Hematopoietic multipotent progenitor cell treated with erythropoietin and hydrocortisone succinate and interleukin-3 and kit ligand, for 15 days (in vitro differentiated cells): ENCODE results near the gene IQUB.
"Not testable (repeated sequence)": the region's sequence is repeated elsewhere in the genome, so short reads cannot be mapped to it uniquely, and the experiment has no call there.

Experiments
- DNase-seq: peaks from one replicate; pipeline ENCODE4 v3.0.0-alpha.2; 2015; ENCODE audit warnings: low spot score

The IQUB gene

DNA sequence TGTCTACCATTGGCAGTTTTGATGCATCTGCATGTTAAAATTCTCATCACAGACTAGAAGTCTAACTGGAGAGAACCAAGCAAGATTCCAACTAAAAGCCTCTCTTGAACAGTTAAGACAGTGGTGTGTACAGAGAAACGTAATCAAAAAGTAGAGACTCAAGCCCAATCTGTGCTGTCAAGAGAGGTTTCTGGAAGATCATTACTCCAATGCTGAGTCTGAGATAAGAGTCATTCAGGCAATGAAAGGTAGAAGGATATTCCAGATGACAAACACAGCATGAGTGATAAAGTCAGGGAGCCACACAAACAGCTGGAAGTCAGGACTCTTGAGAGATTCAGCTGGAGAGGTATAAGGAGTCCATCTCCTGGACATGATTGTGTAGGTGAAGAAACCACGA lies 48.7 kb downstream of the IQUB start:
- no peak for DNase-seq

GRCh38 chr7:123485187-123485586 lies 49.2 kb downstream of the IQUB start:
- no peak for DNase-seq

GRCh38 chr7:123484199-123484598 lies 50.2 kb downstream of the IQUB start:
- no peak for DNase-seq

DNA sequence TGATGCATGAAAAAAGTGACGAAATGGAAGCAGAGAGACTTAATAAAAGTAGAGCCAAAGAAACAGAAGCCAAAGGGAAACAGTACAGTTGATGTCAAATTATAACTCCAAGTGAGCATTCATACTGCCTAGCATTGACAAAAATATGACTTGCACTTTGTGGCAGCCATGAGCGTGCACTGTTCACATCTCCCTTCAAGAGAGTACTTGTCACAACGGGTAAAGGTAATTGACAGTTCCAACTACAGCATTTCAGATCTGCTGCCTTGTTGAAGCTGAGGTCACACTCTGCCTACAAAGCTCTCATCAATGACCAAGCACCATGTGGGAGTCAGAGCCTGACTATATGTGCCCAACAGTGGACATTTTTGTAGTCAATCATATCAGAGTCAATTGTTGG lies 54.3 kb downstream of the IQUB start:
- DNase-seq: no peak

- not testable (repeated sequence) for DNase-seq
Observed at GRCh38 chr7:123478056-123478455, 56.3 kb downstream of the IQUB start.

DNA sequence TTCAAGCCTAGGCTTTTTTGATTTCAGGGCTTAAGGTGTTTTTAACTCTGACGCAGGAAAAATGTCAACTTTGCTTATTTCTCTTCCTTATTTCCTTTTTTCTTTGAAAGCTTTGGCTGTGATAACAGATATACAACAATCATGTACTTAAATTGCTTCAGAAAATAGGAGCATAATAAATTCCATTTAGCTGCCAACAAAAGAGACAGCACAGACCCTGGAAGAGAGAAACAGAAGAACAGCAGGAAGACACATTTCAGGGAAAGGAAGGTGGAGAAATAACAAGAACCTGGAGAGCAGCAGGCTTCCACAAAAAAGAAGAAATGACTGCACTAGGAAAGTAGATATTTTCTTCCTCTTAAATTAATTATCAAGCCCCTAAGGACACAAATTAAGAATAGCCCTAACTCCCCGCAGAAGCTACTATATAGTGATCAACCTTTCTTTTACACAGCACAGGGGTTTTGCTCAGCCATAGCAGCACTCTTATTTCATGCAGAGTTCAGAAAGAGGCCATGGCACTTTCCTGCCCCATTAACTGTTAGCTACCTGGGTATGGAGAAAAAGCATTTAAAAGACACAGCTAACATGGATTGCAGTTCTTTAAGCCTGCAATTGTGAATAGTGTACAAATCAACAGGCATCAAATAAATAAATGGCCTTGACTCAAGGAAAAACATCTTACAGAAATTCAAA lies 61.5 kb downstream of the IQUB start:
- no peak for DNase-seq

DNA sequence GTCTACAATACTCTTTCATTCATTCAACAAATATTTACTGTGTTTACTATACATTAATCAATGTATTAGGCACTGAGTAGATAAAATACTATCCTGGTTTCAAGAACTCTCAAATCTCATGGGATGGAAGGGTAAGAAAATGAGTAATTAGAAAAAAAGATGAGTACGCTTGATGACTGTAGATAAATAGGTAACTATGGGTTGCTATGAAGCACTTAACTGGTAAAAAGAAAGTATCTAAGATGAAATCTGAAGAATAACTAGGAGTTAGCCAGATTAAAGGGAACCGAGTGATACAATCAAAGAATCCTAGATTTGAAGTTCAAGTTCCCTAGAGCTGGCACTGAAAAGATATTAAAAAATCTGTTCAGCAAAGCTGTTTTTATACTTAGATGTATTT lies 62.1 kb downstream of the IQUB start:
- no peak for DNase-seq

DNA sequence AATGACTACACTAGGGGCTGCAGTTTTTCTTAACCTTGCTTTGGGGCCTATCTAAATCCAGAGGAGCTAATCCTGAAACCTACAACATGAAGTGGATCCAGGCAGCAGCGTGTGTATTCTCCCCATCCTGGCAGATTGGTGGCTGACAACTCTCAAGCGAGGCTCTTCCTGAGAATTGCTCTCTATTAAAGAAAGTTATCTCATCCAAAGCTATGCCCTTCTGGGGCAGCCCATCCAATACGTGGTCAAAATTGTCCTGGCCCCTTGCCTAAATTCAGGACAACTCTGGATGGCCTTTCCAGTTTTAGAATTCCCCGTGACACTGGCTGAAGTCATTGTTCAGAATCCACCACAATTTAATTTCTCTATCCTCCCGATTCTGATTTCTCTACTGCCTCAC lies 66.1 kb downstream of the IQUB start:
- no peak for DNase-seq

- DNase-seq: no peak
Observed at GRCh38 chr7:123463890-123464289, 70.5 kb downstream of the IQUB start.

- DNase-seq: no peak
Observed at GRCh38 chr7:123460616-123461015, 73.8 kb downstream of the IQUB start.

DNA sequence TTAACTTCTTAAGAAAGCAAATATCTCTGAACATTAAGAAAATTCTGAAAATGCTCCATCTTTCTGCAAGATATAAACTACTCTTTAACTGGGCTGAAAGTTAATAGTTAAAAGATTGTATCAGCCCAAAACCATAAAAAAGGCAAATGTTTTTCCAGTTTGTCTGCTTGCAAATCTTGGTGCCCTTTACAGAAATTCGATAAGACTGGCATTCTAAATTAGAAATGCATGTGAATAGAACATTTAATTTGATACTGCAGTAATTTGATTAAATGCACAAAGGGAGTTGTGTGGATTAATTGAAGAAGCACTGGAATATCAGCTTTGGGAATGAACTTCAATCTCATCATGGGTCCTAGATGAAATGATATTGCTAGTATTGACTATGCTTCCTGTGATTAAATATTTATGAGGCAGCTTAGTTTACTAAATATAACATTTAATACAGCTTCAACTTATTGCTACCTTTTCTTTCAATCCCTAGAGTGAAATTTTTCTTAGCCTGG lies 78.4 kb downstream of the IQUB start:
- DNase-seq: no peak

DNA sequence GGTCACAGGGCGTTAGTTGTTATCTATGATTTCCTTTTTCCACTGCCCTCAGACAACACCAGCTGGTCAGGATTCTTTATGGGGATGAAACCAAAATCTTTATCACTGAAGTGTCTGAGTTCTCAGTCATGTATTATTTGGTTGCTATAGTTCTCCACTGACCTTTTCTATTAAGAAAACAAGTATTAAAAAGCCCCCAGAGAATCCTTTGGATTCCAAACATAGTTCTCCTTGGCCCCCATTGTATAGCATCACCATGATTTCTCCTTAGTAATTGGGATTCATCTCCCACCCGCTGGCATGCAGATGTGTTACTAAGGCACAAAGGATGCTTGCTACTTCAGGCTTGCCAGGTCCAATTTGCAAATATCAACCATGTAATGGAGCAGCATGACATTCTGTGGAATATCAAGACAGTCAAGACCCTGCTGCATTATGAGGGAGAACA lies 94.3 kb downstream of the IQUB start:
- DNase-seq: no peak

DNA sequence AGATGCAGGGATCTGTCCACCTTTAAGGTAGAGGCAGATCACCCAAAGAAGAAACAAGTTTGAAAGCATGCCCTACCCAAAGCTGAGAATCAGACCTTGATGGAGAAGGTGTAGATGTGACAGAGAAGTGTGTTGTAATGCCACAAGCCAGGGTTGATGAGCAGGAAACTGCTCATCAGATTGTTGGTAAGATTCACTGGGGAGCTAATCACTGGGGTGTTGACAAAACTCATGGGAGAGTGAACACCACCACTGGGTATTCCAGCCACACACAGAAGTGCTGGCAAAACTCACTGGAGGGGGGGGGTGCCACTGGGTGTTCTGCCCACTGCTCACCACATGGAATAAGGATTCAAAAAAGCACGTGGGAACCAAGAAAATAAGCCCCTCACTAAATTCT lies 95.2 kb downstream of the IQUB start:
- DNase-seq: no peak

GRCh38 chr7:123437447-123437995 lies 96.9 kb downstream of the IQUB start:
- no peak for DNase-seq

DNA sequence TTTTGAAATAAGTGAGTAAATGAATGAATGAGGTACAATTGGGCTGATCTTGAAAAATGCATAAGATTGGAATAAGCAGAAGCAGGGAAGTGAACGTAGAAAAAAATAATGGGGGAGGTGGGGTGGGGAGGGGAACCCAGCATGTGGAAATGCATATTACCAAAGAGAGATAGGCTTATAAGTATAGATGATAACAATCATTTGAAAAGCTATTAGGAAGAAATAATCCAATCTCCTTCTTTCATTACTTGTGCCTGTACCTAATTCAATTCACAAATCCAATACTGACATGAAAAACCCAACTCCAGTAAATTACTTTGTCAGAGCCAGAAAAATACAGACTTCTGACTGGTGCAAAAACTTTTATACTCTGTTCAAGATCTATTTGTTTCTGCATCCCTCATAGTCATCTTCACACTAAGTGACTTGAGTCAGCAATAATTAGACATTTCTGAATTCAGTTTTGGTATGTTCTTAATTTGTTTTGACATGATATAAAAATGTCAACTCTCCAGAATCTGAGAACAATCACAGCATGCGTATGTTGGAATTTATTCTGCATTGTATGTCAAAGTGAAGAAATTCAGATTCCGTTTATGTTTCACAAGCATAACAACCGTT lies 99.2 kb downstream of the IQUB start:
- DNase-seq: no peak

- no peak for DNase-seq
Observed at GRCh38 chr7:123433665-123434064, 100.7 kb downstream of the IQUB start.

DNA sequence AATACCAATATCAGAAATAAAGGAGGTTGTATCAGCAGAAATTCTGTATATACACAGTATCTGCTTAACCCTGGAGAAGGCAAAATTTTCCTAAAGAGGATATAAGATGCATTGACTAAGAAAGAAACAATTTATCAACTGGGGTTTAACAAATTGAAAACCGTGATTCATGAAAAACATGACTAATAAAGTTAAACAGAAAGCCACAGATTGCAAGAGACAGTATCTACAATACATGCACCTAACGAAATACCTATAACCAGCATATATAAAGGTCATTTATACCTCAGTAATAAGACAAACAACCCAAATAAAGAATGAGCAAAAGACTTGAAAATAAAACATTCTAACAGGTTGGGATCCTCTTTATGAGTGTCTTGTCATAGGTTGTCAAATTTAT lies 101.8 kb downstream of the IQUB start:
- DNase-seq: no peak

DNA sequence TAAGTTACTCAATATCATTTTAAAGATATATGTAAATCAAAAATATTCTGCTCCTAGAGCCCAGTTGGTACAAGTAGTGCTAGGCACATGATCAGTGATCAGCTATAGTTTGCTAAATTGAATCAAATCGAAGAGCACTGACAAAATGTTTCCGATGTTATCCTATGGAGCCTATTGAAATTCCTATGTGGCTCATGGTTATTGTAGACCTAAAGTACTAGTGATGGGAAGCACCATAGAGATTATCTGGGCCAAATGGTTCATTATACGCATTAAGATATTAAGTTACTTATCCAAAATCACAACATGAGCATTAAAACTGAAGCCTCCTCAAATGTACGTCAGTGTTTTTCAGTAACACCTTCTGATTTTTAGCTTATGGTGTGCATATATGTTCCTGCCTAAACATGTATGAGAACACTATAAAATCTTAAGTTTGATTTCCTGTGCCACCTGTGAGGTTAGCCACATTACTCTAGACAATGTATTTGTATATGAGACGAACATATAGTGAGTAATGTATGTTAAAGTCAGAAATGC lies 103.2 kb downstream of the IQUB start:
- DNase-seq: no peak

- DNase-seq: no peak
Observed at GRCh38 chr7:123425246-123425645, 109.1 kb downstream of the IQUB start.

GRCh38 chr7:123424463-123424862 lies 109.9 kb downstream of the IQUB start:
- no peak for DNase-seq

DNA sequence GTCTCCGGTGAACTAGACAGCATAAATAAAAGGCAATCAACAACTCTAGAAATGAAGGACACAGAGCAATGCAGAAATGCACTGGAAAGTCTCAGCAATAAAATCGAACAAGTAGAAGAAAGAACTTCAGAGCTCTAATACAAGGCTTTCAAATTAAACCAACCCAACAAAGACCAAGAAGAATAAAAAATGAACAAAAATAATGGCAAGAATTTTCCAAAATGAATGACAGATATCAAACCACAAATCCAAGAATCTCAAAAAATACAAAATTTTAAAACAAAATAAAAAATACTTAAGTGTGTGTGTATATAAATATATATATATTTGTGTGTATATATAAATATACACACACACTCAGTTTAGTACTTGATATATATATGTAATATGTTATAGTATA lies 110.8 kb downstream of the IQUB start:
- DNase-seq: no peak

- DNase-seq: no peak
Observed at GRCh38 chr7:123417580-123417979, 116.8 kb downstream of the IQUB start.

DNA sequence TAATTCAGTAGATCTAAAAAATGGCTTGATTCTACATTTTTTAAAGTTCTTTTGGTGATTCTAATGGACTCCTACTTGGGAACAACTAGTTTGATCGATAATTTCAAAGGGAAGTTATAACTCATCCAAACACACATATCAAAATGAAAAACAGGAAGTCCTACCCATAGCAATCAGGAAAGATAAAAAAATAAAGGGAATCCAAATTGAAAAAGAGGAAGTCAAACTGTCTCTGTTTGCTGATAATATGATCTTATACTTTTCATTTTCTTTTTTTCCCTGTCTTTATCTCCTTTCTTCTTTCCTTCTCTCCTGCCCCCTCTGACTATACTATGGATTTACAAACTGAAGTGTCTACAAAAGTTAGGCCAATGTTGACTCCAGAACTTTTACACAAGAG lies 118.8 kb downstream of the IQUB start:
- no peak for DNase-seq
